GM21786 (cell line): Measurements from ENCODE around the gene MBD4.
"Not testable (repeated sequence)": the region's sequence is repeated elsewhere in the genome, so short reads cannot be mapped to it uniquely, and the experiment has no call there.

Source experiments
- ATAC-seq: cut with Tn5 transposase; IDR thresholded peaks from one replicate; pipeline ENCODE4 v1.9.1; 2021; ENCODE audit not compliant: unreplicated experiment

MBD4 gene

DNA sequence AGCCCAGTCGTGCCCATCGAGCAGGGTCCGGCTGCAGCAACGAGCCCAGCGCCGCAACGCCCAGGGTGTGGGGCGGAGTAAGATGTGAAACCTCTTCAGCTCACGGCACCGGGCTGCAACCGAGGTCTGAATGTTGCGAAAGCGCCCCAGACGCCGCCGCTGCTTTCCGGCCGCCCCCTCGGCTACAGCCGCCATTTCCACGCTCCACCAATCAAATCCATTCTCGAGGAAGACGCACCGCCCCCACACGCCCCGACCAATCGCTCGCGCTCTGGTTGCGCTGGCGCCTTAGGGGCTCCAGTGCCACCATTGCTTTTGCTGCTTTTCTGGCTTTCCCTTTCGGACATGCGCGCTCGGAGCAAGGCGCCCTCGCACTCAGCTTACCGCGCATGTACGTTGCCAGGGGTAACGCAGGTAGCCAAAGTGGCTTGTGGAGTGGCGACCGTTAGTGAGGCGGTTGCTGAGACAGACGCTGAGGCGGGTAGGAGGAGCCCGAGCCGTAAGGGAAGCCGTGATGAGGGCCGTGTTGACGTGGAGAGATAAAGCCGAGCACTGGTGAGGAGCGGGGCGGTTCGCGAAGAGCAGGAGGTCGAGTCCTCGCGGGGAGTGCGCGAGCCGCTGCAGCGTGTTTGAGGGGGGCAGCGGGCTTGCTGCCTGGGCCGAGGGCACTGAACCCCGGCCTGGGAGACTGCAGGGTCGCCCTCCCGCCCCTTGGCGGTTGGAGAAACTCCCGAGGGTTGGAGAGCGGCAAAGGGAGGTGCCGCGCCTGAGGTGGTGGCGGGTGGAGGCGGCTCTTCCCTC, at the start of gene MBD4, which contains the start of gene IFT122:
Gene MBD4, minus strand, starts transcription at position 132 of the 801 bp plus-strand sequence. Its CDS starts 115 bp downstream, at position 17.
Gene IFT122, plus strand, starts transcription at position 408 of the 801 bp plus-strand sequence. Its CDS starts 107 bp downstream, at position 515.
- ATAC-seq: peak; percentile 82

DNA sequence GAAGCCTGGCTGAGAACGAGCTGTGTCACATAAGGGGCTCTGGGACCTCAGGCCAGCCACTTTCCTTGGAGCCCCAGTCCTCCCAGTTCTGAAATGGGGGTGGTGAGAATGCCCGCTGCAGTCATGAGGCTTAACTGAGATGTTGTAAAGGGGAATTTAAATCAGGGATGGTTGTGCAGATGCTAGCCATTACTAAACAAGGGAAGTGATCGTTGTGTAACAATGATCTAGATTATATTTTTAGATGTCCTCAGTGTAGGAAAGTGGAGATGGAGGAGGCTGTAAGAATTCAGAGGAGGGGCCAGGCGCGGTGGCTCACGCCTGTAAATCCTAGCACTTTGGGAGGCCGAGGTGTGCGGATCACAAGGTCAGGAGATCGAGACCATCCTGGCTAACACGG, 49.5 kb upstream of the MBD4 start:
- not testable (repeated sequence) for ATAC-seq

DNA sequence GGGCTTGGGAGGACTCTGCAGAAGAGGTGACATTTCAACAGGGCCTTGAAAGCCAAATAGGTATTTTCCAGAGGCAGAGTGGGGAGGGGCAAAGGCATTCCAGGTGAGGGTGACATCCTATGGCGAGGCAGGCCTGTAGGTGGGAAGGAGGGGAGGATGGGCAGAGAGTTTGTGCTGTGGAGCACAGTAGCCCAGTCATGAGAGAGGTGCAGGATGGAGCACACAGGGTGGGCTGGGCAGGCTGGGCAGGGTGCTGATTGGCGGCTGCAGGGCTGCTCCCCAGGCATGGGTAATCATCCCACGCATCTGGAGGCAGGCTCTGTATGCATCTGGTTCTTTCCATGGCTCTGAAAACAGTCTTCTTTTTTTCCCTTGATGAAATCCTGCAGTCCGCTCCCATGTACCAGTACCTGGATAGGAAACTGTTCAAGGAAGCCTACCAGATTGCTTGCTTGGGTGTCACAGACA, 48.2 kb upstream of the MBD4 start:
- ATAC-seq: not testable (repeated sequence)

DNA sequence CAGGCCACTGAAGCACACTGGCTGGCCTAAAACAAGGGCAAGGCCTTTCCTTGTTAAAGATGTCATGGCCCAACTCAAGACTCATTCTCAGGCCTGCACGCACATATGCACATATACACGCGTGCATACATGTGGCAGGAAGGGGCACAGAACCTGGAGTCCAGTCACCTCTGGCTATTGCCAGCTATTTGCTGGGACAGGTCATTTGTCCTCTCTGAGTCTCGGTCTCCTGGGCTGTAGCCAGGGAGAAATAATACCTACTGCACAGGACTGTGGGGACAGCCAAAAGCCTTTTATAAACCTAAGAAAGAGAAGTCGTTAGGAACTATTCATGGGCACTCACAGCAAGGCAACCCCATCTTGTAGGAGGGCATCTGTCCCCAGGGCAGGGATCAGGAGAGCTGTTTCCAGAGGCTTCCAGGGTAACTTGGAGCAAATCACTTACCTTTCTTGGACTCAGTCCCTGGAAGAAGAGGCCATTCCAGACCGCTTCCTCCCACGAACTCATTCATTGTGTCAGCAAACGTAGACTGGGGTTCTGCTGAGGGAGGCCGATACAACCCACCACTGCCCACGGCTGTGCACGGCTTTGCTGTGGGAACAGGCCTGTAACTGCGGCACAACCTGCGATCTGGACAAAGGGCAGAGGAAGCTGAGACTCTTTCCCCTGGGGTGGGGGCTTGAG, 47.6 kb upstream of the MBD4 start:
- no peak for ATAC-seq

DNA sequence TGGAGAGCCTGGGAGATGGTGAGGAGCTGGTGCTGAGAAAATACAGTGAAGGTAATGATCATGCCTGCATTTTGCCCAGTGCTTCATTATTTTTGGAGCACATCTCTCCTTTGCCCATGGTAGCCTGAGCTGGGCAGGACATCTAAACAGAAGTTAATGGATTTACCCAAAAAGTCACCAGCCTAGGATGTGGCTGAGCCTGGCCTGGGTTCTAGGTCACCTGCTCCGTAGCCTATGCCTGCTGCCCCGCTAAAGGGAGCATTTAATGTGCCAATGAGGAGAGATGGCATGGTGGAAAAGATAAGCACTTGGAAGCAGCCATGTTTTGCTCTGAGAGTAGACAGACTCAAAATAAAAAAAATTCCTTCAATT, 46.9 kb upstream of the MBD4 start:
- no peak for ATAC-seq

DNA sequence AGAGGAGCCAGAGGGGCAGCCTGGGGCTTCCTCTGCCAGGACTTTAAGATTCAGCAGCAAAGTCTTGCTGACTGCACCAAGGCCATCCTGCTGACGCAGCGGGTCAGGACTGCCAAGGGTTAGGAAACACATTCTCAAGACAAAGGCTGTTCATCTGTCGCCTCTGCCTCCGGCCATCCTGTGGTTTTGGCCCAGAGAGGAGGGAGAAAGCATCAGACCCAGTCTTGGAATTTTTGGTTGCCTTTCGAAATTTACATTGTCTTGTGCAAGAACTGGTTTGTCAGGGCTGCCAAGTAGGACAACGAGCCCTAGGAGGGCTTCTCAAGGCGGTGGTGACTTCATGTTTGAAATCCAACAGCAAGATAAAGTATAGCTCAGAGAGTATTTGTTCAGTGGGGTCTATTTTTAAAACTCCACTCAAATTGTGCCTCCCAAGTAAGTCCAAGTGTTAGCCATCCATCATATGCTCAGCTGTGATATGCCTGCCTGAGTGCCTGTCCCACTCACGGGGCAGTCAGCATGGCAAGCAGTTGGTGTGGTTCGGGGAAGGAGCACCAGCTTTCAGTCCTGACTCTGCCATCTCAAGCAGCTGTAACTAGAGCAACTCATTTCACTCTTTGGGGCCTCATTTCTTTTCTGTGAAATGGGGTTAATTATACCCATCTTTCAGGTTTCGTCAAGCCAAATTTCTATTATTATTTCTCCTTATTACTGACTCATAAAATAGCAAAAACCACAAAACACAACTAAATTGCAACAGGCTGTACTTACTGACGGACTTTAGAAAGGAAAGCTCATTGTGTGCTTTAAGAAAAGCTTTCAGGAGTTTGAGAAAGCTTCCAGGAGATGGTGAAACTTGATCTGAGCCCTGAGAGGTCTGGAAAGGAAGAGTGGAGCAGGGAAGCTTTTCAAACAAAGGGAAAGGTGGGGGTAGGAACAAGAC, 46.2 kb upstream of the MBD4 start:
- ATAC-seq: no peak

DNA sequence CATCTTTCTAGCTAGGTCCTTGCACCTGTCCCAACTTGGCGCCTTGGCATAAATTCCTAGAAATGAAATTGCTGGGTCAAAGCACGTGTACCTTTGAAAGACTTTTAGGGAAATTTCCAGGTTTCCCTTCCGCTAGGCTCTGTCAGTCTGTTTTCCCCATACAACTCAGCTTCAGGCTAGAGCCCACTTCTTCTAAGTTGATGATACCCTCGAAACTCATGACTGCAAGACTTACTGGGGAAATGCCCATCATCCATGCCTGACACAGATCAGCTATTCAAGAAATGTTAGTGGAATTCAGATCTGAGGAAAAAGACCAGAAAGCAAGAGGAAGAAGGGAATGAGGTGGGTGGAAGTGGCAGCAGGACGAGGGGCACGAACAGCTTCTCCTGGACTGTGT, 45.4 kb upstream of the MBD4 start:
- not testable (repeated sequence) for ATAC-seq

DNA sequence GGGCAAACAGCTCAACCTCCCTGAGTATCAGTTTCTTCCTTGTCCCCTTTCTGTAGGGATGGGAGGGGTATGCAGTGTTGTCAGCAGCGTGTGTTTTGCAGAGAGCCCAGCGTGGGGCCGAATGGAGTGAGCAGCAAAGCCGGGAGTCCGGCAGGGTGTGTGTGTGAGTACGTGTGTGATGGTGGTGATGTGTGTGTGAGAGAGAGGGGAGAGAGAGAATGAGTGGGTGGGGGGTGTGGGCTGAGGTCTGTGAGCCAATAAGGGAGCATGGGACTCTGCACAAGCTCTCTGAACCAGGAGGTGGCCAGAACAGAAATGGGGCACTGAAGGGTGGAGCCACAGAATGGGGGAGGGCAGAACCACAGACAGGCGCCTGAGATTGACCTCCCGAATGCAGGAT, 44.1 kb upstream of the MBD4 start:
- ATAC-seq: no peak

DNA sequence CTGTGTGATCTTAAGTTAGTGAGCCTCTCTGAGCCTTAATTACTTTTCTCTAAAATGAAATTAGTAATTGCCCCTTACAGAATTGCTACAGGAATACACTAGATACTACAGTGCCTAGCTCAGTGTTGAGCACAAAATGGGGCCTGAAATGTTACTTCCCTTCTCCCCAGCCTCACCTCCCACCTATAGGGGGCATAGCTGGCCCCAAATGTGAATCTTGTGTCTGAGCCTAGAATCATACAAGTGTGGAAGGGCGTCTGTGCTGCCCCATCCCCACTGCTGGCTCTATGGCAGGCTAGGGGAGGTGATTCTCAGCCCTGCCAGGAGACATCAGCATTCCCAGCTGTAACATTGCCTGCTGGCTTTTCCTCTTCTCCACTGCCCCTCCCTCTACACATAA, 43.0 kb upstream of the MBD4 start:
- ATAC-seq: no peak

DNA sequence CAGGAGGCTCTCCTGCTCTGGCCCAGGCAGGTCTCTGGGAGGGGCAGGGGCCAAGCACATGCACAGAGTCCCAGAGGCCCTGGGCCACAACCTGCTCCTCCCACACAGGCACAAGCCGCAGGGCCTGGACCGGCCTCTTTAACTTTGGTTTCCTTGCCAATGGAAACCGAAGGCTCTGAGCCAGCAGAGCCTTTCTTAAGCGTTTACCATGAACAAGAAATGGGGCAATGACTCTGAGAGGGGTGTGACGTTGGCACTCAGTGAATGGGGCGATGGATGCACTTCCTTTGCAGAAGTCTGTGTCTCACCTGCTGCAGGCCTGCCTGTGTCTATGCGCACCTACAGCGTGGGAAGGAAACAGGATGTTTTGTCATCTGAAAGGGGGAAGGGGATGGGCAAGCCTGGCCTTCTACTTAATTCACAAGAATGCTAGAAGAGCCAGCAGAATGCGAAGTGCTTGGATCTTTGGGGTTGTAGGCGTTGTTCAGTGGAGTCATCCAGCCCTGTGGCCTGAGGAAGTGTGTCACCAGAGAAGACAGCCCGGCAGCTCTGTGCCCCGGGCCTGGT, 42.1 kb upstream of the MBD4 start:
- no peak for ATAC-seq

DNA sequence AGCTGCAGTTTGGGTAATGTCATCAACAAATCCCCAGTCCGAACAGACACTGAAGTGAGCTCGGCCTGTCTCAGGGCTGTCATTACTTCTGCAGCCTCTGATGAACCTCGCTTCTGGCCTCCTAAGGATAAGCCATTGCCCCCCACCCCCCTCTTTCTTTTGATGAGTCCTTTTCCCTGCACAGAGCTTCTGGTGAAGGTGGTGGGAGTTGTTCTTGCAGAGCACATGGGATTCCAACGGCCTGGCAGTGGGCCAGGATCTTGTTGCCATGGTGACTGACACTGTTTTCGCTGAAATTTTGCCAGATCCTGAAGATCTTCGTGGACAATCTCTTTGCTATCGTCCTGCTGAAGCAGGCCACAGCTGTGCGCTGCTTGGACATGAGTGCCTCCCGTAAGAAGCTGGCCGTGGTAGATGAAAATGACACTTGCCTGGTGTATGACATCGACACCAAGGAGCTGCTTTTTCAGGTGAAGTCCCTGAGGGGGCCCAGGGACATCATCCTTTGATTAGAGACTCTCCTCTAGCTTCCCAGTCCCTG, 41.5 kb upstream of the MBD4 start:
- not testable (repeated sequence) for ATAC-seq

DNA sequence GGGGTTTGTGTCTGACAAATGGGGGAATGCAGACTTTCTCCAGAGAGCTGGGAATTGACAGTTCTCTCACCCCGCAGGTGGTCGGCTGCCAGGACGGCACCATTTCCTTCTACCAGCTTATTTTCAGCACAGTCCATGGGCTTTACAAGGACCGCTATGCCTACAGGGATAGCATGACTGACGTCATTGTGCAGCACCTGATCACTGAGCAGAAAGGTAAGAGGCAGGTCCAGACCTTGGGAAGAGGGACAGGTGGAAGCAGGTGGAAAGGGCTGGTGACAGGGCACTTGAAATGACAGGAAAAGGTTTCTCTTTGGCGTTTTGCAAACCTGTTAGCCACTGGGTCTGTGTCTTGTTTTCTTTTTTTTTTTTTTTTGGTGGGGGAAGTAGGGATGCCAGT, 36.8 kb upstream of the MBD4 start:
- no peak for ATAC-seq

DNA sequence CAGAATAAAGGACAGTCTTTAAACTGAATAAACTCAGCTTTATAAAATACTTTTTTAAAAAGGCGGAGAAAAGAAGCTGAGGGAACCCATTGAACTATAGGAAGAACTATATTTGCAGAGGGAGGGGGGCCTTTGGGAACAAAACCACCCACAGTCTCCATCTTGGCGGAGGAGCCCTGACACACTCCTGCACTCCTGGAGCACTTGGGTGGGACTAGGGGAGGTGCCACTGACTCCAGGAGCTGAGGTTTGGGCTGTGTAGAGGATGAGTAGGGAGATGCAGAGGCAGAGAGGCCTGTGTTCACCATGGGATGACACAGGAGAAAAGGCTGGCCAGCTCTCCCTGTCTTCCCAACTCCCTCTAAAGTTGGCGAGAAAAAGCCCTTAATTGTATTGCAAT, 36.1 kb upstream of the MBD4 start:
- ATAC-seq: no peak

DNA sequence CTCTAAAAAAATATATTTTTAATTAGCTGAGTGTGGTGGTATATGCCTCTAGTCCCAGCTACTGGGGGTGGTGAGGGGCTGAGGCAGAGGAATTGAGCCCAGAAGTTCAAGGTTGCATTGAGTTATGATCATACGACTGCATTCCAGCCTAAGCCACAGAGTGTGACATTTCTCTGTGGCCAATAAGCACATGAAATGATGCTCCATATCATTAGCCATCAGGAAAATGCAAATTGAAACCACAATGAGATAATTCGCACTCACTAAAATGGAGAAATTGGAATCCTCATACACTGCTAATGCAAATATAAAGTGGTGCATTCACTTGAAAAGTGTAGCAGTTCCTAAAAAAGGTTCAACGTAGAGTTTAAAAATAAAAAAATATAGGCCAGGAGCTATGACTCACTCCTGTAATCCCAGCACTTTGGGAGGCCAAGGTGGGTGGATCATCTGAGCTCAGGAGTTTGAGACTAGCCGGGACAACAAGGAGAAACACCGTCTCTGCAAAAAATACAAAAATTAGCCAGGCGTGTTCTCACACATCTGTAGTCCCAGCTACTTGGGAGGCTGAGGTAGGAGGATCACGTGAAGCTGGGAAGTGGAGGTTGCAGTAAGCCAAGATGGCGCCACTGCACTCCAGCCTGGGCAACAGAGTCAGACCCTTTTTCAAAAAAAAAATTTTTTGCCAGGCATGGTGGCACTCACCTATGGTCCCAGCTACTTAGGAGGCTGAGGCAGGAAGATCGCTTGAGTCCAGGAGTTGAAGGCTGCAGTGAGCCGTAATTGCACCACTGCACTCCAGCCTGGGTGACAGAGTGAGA, 35.4 kb upstream of the MBD4 start:
- ATAC-seq: no peak

DNA sequence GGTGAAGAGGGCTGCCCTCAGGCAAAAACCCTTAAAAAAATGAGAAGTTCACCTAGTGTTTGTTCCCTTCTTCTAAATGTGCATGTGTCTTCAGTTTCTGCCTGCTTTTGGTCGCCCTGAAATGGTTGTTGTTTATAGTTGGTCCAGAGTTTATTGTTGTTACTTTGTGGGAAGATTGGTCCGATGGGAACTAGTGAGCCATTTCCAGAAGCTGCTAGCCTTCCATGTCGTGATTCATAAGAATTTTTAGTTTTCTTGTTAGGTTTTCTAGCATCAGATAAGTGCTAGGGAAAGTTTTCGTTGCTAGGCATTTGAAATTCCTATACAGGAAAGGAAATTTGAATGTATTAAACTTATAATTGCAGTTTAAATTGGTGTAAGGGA, 34.0 kb upstream of the MBD4 start:
- ATAC-seq: no peak

DNA sequence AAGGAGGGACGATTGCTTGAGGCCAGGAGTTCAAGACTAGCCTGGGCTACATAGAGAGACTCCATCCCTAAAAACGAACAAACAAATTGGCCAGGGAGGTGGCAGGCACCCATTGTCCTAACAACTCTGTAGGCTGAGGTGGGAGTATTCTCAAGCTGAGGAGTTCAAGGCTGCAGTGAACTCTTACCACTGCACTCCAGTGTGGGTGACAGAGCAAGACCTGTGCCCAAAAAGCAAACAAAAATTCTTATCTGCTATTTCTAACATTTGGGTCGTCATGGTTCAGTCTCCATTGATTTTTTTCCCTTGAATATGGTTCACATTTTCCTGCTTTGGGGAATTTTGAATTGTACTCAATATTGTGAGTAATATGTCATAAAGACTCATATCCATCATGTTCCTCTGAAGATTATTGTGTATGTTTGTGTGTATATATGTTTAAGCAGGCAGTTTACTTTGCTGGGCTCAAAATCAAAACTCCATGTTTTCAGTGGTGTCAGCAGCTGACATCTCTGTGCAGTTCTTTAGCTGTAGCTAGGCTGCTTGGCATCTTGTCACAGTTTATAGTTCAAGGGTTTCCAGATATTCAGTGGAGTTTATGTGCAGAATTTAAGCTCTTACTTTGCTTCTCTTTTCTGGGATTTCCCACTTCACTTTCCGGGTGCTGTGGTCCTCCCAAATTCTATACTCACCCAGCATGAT, 33.5 kb upstream of the MBD4 start:
- no peak for ATAC-seq

DNA sequence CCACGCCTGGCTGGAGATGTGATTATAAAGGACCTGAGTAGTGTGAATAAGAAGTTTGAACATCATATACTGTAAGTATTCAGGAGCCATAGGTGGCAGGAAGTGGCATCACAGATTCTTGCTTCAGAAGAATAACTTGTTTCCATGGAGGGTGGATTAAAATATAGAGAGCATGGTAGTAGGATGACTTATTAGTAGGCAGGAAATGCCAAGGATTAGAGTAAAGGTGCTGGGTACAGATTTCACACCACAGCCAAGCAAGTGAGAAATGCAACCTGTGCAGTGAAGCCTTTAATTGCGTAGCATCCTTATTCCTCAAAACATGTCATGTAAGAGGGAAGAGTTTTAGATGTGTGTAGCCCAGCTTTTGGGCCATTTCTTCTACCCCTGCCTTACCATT, 31.1 kb upstream of the MBD4 start:
- no peak for ATAC-seq

DNA sequence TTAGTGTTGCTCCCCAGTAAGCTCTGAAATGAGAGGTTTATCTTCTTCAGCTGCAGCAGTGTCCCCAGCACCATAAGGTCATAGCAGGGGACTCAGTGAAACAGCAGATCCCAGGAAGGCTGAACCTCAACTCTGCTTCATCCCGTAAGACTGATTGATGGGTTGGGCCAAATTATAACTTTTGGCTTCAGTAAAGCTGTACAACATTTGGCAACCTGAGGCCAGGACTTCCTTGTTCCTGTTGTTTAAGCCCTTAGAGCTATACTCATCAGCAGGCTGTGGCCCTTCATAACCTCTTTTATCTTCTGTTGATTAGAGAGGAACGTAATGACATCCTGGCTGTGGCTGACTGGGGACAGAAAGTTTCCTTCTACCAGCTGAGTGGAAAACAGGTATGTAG, 29.3 kb upstream of the MBD4 start:
- no peak for ATAC-seq

DNA sequence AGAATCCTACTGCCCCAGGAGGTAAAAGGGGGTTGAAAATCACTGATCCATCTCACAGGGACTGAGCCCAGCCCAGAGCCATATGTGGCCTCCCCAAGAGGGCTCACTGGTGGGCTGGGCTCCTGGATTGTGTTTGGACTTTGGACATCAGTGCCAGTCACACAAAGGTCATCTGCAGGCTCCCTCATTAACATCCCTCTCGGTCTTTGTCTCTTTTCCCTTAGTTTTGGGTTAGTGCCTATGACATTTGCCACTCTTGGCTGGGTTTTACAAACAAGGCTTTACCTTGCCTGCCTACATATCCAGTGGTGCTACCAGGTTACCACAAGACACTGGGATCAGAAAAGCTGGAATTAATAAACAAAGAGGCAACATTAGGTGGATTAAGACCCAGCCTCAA, 28.2 kb upstream of the MBD4 start:
- ATAC-seq: no peak
